Measurements from ENCODE around the gene MPRIP.

Gene MPRIP

DNA sequence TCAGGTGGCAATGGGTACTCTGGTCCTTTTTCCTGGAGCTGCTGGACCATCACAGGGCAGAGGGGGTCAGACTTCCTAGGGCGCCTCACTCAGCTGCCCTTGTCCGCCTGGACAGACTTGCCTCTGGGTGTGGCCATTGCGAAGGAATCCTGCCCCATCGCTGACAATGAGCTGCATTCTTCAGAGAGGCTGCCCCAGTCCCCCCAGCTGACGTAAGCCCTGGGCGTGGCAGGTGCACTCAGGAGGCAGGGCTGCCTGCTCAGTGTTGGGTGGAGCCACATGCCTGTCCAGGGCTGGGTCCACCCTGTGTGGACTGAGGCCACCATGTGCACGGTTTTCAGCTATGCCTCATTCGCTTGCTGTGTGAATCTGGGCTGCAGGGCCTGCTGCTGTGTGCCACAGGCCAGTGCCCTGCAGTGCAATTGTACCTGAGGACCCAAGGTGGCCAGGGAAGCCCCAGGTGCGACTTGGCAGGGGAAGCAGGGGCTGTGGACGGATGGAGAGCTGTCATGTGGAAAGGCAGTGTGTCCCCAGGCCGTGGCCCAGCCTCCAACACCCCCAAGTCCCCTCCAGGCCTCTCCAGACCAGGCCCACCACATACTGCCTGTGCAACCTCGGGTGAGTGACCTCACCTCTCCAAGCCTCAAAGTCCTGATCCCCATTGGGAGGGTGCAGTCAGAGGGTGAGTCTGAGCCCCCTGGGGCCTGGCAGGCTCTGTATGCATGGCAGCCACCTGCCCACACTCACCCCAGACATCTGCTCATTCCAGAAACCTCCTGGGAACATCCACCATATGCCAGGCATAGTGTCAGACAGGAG, 14.0 kb upstream of the MPRIP start:
- no peak for DNase-seq (ENCODE audit: low read depth, low spot score)

DNA sequence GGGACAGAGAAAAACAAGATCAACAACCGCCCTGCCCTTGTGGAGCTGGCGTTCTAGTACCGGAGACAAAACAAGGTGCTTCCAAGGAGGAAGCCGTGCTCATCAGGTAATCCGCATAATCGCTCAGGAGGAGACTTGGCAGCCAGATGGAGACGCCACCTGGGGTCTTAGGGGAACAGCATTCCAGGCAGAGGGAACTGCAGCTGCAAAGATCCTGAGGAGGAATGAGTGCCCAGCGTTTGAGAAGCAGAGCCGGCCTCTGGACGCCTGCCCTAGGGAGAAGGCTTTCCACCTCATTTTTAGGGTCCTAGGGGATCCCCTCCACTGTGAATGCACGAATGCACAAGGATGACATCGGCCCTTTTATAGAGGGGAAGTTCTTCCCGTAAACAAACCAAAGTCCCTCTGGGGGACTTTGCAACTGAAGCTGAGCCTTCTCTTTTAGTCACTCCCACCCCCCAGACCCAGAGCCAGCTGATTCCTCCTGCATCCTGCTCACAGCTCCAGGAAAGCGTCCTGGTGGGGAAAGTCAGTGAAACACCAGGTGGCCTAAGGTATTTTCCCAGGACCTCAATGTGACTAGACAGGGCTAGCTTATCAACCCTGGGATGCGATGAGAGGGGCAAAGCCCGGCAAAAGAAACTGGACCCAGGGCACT, 13.2 kb upstream of the MPRIP start:
- DNase-seq (ENCODE audit: low read depth, low spot score), result no peak

DNA sequence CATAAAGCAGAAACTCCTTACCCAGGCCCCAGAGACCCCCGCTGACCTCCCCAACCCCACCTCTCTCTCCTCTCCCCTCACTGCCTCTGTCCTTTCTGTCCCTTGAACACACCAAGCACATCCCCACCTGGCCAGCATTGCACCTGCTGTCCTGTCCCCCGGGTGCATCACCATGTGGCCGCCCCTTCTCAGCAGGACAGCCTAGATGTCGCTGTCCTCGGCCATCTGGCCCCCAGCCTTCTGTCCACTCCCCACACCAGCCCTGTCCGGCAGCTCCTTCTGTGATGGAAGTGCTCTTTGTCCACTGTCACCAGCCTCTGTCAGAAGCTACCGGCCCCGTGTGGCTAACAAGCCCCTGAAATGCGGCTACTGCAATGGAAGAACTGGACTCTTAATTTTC, 12.3 kb upstream of the MPRIP start:
- no peak for DNase-seq (ENCODE audit: low read depth, low spot score)

DNA sequence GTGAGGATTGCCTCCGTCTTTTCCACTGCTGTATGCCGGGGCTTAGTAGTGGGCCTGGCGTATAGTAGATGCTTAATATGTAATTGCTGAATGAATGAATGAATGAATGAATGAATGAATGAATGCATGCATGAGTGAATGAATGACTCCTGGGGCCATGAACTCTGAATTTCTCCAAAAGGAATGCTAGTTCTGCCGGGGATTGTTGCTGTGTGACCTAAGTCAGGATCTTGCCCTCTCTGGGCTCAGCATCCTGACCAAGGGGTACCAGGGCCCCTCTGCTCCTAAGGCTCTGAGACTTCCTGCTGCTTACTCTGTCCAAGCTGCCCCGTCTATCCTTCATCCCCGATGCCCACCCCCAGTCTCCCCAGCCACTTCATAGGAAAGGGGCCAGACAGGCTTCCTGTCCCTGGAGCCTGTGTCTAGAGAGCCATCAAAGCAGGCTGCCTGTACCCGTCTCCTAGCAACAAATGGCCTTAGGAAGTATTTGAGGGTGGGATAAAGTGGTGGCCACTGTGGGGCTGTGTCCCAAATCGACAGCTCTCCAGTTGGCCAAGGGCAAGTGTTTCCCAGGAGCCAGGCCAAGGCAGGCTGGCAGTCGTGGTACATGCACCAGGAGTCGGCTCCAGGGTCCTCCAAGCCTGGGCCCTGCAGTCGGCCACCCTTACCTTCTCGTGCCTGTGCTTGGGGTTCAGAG, 11.6 kb upstream of the MPRIP start:
- no peak for DNase-seq (ENCODE audit: low read depth, low spot score)

GRCh38 chr17:17032131-17032692, 10.0 kb upstream of the MPRIP start:
- DNase-seq (ENCODE audit: low read depth, low spot score), result no peak

GRCh38 chr17:17033466-17033865, 8.8 kb upstream of the MPRIP start:
- no peak for DNase-seq (ENCODE audit: low read depth, low spot score)

DNA sequence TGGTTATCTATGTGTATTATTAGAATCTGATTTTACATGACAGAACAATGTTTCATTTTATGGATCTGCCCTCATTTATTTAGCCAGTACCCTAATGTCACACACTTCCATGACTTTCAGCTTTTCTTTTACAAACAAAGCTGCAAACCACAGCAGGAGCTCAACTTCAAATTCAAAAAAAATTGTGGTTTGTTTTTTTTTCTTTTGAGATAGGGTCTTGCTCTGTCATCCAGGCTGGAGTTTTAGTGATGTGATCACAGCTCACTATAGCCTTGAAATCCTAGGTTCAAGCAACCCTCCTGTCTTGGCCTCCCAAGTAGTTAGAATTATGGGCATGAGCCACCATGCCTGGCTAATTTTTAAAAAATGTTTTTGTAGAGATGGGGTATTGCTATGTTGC, 8.2 kb upstream of the MPRIP start:
- no peak for DNase-seq (ENCODE audit: low read depth, low spot score)

GRCh38 chr17:17034496-17035075, 7.7 kb upstream of the MPRIP start:
- DNase-seq (ENCODE audit: low read depth, low spot score), result no peak

DNA sequence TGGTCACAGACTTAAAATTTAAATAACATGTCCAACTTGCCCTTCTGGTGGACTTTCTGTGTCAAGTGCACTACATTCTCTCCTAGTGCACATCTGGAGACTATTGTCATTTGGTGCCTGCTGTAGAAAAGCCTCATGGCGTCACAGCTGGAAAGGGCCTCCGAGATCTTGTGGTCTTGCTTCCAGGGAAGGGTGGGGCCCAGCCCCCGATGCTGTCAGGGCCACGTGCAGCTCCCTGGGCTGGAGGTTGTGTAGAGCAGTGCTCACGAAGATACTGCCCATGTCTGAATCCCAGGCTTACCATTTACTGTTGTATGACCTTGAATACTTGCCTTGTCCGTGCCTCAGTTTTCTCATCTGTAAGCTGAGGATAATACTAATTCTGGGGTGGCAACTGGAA, 6.8 kb upstream of the MPRIP start:
- no peak for DNase-seq (ENCODE audit: low read depth, low spot score)

DNA sequence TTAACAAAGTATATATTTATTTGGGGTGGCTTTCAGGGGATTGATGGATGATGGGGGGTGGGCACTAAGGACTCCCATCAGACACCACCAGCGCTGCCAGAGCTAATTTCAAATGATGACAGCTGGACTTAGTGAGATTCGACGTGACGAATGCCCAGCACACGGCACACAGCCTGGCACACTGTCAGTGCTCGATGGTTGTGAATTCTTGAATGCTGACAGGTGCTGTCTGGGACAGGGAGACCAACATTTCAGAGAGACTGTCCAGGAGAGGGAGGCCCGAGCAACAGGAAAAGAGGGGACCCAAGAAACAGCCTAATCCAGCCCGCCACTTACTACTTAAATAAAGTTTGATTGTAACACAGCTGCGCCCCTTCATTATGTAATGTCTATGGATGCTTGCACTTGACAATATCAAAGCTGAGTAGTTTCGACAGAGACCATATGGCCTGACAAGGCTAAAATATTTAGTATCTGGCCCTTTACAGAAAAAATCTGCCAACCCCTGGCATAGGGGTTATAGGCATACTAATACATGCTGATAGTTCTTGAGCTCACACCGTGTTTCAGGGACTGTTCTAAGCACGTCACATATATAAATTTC, 6.2 kb upstream of the MPRIP start:
- no peak for DNase-seq (ENCODE audit: low read depth, low spot score)

DNA sequence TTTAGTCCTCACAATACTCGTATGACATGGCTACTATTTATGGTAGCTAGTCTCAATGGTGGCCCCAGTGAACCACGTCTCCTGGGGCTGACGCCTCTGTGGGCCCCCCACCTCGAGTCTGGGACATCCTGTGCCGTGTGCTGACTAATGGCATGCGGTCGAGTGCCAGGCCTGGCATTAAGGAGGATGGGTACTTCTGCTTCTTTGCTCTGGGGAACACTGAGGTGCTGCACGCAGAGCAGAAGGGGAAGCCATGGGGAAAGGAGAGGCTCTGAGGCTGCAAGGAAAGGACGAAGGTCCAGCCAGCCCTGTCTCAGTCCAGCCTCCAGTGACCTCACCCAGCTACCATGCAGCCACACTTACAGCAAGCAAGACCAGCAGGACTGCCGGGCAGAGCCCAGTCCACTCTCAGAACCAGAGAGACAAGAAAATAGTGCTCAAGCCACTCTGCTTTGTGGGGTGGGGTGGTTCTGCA, 5.7 kb upstream of the MPRIP start:
- DNase-seq (ENCODE audit: low read depth, low spot score), result no peak

DNA sequence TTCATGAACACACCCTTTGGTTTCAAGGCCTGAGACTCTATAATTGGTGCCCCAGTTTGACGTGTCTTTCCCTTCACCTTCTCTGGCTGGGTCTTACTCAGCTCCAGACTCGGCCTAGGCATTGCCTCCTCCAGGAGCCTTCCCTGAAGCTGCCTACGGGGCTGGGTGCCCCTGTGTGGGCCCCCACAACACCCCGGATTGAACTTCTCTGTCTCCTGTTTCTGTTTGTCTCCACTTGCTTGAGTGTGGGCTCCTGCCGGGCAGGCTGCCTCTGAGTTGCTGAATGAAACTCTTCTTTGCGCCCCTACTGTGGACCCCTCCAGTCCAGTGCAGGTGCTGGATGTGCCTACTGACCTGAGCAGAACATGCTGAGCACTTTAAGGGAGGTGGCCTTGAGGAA, 2.3 kb upstream of the MPRIP start:
- DNase-seq (ENCODE audit: low read depth, low spot score), result no peak

- no peak for DNase-seq (ENCODE audit: low read depth, low spot score)
These were observed 1.2 kb upstream of the MPRIP start for GRCh38 chr17:17041018-17041521.

DNA sequence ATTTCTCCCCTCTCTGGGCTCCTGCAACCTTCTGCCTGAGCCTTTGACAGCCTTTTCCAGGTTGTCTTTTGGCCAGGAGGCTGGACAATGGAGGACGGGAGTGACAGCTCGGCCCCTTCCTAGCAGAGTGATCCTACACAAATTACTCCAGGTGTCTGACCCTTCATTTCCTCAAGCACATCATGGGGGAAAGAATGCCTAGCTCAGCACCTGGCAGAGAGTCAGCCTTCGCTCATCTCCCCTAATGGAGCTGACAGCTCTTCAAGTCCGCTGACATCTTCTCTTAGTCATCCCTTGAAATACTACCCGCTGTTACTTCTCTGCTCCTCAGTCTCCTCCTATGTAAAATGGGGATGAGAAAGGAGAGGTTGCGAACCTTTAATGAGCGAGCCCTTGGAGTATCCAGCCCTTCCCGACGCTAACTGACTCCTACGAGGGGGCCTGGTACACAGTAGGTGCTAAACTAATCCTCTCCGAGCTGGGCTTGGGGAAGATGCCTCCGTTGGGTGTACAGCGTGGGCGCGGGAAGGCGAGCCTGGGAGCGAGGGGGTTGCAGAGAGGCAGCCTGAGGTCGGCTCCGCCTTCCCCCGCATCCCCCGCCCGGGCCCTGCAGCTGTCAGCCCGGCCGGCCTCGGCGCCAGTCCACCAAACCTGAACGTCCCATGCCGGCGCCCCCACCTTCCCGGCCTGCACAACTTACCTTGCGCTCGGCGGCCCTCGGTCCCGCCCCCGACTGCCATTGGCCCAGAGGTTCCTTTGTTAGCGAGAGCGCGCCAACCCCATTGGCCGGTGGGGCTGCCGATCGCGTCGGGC, 480 bp upstream of the MPRIP start:
- DNase-seq (ENCODE audit: low read depth, low spot score), result peak; percentile 96

DNA sequence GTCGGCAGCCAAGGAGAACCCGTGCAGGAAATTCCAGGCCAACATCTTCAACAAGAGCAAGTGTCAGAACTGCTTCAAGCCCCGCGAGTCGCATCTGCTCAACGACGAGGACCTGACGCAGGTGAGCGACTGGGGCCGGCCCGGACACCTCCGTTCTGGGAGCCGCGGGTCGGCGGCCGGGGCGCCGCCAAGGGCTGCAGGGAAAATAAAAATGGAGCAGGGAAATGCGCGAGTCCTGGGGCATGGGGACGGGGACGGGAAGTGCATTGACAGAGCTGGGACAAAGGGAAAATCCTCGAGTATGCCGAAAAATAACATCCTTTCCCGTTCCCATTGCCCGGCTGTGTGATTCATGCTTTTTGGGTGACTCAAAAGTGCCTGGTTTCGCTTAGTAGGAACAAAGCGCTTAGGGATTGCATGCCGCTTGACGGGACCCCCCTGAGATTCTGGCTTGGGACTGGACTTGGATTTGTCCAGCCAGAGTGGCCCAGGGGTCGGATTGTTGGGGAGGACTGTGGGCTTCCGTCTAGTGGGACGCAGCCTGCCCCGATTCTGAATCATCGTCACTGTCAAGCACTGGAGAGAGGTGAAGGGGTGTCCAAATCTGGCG, 699 bp downstream of the MPRIP start:
- DNase-seq (ENCODE audit: low read depth, low spot score), result no peak

- no peak for DNase-seq (ENCODE audit: low read depth, low spot score)
These were observed 1.4 kb downstream of the MPRIP start for GRCh38 chr17:17043461-17044271.

DNA sequence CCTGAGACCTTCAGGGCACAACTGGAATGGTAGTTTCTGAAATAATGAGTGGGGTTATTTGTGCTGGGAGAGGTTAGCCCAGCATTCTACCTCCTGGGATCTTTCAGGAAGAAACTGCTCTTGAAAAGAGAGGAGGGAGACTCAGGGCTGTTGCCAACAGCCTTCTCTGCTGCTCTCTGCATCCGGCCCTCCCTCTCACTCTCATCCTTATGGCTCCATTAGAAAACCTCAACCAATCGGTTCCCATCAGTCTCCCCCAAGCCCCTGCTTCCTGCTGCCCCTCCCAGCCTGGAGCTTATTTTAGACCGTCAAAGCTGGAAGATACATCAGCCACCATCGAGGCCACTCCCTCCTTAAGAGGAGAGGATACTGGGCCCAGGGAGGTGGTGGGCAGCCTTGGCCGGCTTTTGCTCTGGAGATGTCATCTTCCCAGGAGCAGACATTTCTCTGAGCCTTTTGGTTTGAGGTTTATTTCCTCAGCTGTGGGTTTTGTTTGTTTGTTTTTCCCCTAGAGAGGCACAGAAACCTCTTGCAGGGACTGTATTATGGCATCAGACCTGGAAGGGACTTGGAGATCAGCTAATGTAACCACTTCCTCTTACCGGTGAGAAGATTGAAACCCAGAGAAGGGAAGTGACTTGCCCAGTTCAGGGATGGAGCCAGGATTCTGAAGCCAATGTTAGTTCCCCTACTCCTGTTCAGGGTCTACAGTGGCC, 2.7 kb downstream of the MPRIP start:
- DNase-seq (ENCODE audit: low read depth, low spot score), result no peak

DNA sequence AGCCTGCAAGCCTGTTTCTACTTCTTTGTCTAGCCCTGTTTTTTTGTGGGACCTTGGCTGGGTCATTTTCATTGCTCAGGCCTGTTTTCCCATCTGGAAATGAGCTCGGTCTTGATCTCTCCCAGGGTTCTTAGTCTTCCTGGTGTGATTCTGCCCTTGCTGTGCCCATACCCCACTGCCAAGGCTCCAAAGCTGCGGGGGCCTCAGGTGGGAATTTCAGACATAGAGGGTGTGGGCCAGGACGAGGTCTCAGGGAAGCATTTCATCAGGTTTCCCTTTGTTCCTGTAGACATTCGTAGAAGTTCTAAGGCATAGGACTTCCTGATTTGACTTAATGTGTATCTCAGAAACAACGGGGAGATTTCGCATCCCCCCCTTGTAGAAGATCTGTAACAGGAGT, 5.8 kb downstream of the MPRIP start:
- no peak for DNase-seq (ENCODE audit: low read depth, low spot score)
